Stimulated activated CD4-positive, alpha-beta T cell treated with anti-CD3 and anti-CD28 coated beads, Interleukin-1b, Interleukin-23, amount 100 ng/mL, for 4 hours (primary cell): ENCODE data around the gene KLHL29.

Experiments used
- DNase-seq, 2 donors: peaks; one replicate each; pipeline ENCODE4 v3.0.0-alpha.2; 2020; ENCODE audit warnings: low read depth in 2 of 2

Gene KLHL29

DNA sequence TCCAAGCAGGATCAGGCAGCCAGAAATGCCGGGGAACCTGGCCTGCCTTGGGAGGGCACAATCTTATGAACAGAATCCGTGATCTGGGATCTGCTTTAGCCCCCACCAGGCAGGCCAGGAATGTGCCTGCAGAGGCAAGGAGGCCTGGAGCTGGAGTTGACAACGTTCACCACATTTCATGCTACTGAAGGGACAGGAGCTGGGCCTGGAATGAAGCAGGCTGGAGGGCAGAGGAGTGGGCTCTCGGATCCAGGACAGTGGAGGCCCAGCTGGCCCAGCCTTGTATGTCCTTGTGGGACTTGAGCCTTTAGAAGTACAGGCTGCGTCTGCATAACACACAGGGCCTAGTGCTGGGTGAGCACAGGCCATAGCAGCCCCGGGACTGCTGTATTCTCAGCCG is 91.8 kb downstream of the KLHL29 start:
- DNase-seq, result no peak

DNA sequence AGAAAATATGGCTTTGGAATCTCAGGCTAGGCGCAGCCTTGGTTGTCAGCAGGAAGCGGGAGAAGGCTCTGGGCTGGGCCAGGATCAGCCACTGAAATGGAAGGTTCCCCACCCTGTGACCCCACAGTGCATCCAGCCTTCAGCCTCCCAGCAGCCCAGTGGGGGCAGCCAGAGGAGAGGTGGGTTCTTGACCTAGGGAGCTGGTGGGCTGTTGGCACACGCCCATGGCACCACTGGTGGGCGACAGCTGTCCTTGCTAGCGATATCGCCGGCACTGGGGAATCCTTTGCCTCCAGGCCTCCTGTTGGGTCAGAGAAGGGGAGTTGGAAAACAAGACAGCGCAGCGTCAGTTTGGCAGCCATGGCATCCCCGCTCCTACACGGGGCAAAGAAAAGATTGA is 92.4 kb downstream of the KLHL29 start:
- DNase-seq, result no peak

DNA sequence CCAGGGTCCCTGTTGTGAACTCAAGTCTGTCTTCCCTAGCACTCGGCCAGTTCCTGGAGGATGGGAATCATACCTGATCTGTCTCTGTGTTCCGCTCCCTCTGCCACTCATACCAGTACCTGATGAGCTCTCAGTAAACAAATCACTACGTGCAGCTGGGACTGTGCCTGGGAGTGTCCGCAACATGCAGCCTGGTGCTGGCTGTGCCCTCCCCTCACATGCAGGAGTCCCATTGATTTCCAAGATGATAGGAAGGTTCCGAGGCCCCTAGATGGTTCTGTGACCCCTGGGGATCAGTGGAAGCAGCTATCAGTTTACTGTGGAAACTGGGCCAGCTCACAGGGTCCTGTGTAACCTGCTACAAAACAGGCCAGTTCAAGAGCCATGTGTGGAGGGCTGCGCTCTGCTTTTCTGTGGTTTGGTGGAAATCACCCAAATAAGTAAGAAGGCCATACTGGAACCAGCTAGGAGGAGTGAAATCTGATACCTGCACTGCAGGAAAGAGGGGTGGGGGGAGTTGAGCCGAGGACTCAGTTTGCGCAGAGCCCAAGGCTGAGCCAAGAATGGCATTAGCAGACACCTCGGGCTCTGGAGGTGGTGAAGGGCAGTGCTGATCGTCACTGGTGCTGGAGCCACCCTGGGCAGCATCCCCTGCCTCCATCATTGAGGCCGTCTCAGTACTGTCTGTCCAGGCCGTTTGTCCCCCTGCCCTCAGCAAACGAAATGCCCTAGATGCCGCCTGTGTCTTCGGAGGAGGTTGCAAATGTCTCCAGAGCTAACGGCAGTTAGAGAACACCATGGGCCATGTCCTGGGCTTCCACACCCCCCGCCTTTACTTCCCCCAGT is 93.3 kb downstream of the KLHL29 start:
- DNase-seq, result no peak

DNA sequence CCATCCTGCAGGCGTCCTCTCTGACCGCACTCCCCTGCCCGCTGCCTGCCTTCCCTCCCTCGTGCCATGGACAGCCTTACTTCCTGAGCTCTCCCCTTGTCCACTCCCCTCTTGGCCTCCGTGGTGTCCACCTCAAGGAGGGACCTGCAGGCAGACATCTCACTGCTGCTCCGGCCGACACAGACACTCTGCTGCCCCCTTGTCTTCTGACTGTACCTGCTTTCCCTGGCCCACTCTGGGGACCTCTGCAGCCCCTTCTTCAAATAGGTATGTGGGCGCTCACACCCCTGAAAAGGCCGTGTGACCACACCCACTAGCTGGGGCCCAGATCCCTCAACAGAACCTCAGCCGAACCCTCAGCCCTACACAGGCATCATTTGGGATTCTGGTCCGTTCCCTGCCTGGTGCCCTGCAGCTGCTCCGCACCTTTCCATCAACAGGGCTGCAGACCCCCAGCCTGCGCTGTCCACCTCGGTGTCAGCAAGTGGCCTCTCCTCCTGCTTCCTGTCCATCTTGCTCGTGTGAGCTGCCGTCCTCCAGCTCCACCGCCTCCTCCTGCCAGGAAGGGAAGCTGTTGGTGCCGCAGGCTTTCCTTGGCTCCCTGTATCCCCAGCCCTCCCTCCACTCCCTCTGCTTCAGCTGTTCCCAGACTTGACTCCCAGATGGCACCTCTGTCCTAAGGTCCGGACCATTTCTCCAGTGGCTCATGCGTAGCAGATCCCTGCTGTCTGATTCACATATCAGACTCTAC is 94.1 kb downstream of the KLHL29 start:
- DNase-seq, result no peak

DNA sequence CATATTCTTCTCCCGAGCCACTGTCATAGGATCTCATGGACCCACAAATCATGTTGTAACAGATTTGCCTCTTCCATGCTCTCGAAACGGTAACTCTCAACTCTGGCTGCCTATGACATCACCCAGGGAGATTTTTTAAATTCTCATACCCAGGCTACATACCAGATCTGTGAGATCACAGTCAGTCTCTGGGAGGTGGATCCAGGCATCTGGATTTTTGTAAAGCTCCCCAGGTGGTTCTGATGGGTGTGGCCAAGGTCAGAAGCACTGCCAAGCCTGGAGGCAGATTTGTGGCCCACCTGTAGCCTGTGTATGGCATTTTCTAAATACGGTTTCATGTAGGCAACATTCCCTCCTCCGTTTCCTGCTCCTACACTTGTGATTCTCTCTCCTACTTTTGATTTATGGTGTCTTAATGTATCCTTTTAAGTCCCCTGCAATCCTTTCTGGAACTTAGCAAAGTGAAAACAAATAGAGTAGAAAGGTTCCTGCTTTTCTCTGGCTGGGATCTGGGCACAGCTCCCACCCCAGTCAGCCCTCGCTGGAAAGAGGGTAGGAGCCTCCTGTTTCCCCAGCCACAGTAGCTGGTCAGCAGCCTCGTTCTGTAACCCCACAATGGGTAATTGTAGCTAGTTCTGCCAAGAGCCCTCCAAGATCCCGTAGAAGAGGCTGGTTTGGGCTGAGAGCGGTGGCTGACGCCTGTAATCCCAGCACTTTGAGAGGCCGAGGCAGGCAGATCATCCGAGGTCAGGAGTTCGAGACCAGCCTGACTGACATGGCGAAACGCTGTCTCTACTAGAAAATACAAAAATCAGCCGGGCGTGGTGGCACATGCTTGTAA is 96.2 kb downstream of the KLHL29 start:
- DNase-seq, result no peak

DNA sequence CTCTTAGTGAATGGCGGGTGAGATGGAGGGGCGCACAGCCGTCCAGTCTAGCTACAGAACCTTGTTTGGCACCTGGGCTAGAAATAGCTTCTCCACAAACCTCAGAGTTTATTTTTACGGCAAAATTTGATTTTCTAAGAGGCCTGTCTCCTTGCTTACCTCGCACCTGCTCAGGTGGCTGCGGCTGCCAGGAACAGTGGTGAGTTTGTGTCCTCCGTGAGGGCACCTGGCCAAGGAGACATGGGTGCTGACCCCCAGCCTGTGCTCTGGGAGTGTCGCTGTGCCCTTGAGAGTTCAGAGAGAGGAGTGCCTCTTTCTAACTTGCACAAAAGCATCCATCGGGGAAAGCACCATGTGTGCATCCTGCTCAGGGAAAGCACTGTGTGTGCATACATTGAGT is 97.2 kb downstream of the KLHL29 start:
- no peak for DNase-seq

DNA sequence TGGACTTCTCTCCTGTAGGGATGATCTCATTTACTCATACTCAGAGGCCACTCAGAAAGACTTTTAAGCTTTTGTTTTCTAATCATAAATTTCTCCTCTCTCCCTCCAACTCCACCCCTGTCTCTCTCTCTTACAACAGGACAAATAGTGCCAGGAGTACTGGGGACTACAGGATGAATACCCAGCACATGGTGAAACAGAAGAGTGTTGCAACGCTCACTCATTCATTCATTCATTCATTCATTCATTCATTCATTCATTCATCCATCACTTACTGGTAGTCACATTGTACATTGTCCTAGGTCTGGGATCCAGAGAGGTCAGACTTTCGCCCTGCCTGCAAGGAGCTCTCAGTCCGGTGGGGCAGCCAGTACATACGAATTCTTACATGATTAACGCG is 97.6 kb downstream of the KLHL29 start:
- no peak for DNase-seq

DNA sequence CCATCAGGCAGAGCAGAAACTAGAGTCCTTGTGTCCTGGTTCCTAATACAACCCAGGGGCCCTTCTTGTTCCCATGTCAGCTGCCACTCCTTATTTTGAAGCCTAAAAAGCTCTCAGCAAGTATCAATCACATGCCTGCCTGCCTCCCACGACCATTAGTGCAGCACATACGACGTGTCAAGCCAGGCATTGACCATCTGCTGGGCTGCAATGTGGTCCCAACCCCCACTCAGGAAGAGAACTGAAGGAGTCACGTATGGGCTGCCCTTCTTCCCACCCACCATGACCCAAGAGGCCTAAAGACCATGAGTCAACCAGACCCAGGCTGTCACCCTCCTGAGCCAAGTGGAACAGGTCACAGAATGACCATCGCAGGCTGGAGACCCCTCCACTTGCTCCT is 98.8 kb downstream of the KLHL29 start:
- DNase-seq, result no peak

GRCh38 chr2:23484275-23484674 is 99.3 kb downstream of the KLHL29 start:
- no peak for DNase-seq

- no peak for DNase-seq
Measured at GRCh38 chr2:23484767-23485166, 99.8 kb downstream of the KLHL29 start.

GRCh38 chr2:23485261-23485660 is 100.3 kb downstream of the KLHL29 start:
- no peak for DNase-seq

- no peak for DNase-seq
Measured at GRCh38 chr2:23485841-23486683, 101.1 kb downstream of the KLHL29 start.

- DNase-seq, result no peak
Measured at GRCh38 chr2:23486684-23487075, 101.7 kb downstream of the KLHL29 start.

DNA sequence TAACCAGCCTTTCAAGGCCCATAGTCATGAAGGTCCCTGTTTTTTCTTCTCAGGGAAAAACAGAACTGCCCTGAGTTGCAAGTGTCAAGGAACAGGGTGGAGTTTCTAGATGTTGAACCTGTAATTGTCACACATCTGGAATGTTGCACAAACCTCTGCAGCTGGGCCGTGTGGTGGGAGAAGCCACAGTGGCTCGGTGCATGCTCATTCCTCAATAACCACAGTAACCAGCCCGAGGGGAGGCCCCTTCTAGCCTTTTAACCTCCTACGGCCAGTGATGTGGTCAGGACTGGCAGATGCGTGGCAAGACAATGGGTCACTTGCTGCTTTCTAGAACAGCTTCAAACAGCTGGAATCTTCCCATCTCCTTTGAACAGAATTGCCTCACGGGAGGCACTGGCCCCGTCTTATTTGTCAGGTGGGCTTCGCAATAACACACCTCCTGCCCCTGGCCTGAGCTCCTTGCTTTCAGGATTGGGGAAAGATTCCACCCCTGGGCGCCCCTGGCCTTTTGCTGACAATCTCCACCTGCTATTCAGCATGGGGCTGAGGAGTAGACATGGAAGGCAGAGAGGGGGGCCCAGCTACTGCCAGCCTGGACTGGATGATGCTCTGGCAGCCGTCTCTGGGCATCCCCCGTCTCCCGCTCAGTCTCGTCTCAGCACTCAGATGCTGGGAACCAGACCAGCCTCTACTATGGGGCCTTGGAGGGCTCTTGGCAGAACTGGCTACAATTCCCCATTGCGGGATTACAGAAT is 102.9 kb downstream of the KLHL29 start:
- DNase-seq, result no peak

GRCh38 chr2:23488584-23488983 is 103.6 kb downstream of the KLHL29 start:
- no peak for DNase-seq

DNA sequence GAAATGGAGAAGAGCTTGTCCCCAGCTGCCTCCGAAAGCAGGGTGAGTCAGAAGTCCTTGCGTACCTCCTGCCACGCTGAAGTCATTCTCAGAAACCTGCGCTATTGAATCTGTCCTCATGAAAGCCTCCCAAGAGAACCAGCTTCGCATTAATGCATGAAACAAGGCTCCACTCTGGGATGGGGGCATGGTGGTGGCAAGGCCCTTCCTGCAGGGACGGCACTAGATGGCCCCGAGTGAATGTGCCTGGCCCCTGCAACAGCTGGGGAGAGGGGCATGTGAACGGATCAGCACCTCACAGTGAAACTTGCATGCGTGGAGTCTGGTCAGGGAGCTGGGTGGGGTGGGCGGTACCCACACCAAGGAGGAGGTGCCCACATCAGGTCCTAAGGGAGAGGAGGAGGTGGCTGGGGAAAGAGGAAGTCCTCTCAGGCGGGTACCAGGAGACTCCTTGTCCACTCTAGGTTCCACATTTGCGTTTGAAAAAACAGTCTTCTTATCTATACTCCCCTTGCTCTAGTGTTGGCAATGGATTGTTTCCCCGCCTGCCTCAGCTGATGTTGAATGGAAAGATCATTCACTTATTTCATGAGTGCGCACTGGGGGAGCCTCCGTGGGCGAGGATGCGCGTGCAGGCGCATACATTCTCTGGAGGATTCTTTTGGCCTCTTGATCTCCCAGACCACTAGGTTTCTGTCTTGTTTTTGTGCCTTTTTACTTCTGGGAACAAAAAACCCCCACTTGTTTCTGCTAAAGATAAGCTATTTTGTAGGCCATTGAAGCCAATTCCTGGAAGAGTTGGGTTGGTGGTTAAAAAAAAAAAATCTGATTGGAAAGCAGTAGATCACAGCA is 104.7 kb downstream of the KLHL29 start:
- DNase-seq, result no peak

DNA sequence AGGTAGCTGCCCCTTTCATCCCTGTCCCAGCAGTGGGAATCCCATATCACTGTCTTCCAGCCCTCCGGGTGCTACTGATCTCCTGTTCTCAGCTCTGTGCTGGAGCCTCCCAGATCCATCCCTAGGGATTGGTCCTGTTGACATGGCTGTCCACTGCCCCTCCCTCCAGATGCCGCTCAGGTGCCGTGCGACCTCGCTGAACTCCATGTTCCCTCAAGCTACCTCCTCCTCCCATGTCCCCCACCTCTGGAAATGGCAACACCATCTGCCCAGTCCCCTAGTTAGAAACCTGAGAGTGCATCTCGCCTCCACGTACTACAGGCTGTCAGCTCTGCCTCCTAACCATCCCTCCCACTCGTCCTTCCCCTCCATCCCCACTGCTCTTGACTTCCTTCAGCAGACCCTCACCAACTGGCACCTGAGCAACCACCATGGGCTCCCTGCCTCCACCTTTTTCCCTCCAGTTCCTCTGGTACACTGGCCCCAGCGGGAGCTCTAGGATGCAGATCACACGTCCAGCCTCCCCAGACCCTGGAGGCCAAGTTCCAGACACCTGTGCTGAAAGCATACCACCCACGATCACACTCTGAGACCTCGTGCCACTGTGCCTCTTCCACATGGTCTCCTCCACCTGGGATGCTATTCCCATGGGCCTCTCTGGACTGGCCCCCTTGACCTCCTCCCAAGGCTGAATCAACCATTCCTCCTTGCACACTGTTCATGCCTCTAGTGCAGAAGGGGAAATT is 106.8 kb downstream of the KLHL29 start:
- DNase-seq, result no peak

GRCh38 chr2:23492337-23492675 is 107.3 kb downstream of the KLHL29 start:
- DNase-seq, result no peak

- no peak for DNase-seq
Measured at GRCh38 chr2:23492921-23493320, 107.9 kb downstream of the KLHL29 start.
